CD4-positive, alpha-beta T cell treated with Interleukin-4 for 4 hours (primary cell): Measurements from ENCODE around the gene WWC2.
"Not testable (repeated sequence)": the region's sequence is repeated elsewhere in the genome, so short reads cannot be mapped to it uniquely, and the experiment has no call there.

Experiments
- DNase-seq: peaks from one replicate; pipeline ENCODE4 v3.0.0-alpha.2; 2020

WWC2 gene

DNA sequence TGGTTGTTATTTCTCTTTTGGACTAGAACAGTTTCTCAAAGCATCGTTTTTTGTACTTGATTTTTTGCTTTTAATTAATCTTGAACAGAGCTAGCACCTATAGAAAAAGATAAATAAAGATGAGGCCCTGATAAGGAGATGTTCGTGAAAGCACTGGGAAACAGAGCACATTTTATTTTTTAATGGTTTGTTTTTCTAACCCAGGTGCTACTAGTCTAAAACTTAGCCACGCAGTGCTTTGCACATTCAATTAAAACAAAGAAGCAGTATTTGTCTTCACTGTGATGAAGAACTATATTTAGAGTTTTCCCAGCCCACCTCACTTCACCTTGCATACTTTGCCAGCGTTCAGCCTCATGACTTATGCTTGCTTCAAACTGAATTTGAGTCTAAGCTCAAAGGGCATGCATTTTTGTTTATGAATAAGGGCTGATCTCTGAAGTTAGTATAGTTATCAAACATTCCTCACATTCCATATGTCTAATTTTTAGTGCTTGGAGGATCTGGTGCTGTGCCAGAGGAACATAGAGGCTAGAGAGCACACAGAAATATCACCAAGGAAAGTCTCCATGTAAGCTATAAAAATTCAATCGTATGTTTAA, 76.7 kb downstream of the WWC2 start:
- DNase-seq, result no peak

- DNase-seq, result no peak
These were observed 77.9 kb downstream of the WWC2 start for GRCh38 chr4:183177001-183177400.

- no peak for DNase-seq
These were observed 79.1 kb downstream of the WWC2 start for GRCh38 chr4:183178201-183178600.

DNA sequence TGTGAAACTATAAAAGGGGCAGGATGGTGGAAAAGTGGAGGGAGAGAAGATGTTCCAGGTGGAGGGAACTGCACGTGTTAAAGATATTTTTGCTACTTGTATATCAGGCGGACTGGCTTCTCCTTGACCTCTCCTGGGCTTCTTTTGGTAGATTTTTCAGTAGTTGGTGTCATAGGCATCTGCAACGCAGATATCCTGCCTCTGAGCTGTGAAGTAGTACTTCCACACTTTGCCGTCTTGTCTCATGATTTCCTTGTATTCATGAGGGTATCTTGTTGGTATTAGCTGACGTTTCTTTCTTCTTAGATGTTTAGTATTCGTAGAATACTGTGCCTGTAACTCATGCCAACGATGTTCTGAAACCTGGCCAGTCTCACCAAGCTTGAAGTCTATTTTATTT, 81.0 kb downstream of the WWC2 start:
- no peak for DNase-seq

GRCh38 chr4:183180621-183181020, 81.6 kb downstream of the WWC2 start:
- DNase-seq, result no peak

DNA sequence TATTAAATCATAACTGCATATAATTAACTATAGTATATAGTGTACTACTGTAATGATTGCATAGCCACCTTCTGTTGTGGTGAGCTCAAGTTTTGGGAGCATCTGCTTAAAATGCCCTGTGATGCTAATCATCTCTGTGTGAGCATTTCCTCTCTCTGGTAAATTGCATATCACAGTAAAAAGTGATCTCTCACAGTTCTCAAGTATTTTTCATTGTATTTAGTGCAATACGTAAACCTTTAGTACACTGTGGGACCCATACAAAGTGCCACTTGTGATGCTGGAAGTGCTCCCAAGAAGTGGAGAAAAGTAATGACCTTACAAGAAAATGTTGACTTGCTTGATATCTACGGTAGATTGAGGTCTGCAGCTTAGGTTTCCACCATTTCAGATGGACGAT, 82.0 kb downstream of the WWC2 start:
- no peak for DNase-seq

DNA sequence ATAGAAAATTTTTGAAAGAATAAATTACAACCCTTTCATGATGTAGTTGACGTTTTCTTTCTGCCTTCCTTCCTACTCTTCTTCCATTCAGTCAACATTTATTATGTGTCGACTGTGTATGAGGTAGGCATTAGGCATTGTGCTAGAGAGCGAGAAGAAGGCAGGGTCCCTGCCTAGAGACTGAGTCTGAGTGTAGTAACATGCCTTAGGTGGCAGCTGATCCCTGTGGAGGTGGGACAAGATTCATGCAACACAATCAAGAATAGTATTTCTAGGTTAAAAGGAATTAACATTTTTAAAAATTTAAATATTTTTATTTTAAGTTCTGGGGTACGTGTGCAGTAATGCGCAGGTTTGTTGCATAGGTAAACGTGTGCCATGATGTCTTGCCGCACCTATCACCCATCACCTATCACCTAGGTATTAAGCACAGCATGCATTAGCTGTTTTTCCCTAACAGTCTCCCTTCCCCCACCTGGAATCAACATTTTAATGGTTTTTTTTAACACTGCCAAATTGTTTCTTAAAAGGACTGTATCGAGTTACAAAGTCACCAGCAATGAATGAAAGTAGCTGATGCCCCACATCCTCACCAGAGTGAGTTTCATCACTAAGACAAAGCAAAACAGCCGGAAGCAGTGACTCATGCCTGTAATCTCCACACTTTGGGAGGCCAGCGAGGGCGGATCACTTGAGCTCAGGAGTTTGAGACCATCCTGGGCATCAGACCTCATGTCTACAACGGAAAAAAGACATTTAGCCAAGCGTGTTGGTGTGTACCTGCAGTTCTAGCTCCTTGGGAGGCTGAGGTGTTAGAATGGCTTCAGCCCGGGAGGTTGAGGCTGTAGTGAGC, 84.0 kb downstream of the WWC2 start:
- peak; percentile 20 for DNase-seq

DNA sequence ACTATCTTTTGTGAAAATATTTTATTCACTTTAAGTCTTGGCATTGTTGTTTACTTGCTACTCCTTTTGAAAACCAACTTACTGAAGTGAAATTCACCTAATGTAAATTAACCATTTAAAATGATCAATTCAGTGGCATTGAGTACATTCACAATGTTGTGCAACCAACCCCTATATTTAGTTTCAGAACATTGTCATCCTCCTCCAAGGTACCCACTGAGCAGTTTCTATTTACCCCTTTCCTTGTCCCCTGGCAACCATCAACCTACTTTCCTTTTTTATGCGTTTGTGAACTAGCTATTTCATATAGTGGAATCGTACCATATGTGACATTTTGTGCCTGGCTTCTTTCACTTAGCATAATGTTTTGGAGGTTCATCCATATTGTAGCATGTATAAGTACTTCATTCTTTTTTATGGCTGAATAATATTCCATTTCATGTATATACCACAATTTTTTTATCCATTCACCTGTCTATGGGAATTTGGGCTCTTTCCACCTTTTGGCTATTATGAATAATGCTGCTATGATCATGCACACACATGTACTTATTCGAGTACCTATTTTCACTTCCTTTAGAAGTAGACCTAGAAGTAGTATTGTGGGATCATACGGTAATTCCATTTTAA, 85.0 kb downstream of the WWC2 start:
- DNase-seq, result no peak

- DNase-seq, result no peak
These were observed 86.0 kb downstream of the WWC2 start for GRCh38 chr4:183185018-183185417.

DNA sequence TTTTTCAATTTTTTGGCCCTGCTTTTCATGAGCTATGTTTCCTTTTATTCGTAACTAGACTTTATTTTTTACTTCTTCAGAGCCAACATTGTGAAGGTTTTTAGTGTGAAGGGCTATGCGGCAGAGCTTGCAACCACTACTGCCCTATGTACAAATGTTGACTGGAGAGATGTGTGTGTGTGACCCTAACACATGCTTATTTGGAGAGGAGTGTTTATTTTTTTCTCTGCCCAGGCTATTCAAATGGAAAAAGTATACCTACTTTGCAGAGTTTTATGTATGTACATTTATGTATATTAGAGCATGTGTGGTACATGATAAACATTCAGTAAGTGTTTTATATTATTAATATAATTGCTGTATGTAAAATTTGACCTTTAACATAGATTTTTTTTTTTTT, 86.5 kb downstream of the WWC2 start:
- DNase-seq, result no peak

DNA sequence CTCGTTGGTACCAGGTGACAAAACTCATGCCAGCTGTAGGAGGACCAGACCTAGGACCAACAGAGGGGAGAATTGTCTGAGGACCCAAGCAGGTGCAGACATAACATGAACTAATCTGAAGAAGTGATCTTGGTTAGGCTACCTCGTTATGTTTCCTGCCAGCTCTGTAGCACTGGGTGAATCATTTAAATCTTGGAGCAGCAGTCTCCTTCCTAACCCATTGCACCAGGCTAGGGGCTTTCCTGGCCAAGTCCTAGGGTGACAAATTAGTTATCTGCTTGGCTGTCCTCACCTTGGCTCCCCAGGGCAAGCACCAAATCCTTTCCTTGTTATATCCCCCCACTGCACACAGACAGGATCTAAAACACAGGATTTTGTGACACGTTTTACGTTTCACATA, 87.8 kb downstream of the WWC2 start:
- no peak for DNase-seq

DNA sequence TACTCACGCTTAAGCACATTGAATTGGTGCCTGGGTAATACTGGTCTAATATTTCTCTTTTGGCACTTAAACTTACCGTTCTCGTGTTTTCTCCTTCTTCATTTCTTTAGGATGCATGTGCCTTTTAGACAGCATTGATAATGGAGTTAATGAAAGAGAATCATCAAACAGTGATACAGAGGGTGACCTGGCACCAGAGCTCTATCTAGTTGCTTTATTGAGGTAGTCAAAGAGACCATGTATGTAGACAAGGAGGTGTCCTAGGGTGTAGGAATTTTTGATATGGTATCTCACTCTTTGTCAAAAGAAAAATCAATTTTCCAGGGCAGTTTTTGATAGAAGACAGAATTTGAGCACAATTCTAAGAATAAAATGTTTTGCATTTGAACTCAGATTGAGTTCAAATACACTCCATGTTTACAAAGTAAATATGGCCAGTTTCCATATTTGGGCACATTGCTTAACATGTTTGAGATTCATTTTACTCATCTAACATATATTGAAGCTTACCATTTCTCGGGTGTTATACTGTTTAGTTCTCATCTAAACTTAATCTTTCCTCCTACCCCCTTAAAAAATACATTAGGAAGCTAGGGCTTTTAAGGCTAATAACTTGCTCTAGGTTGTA, 92.0 kb downstream of the WWC2 start:
- no peak for DNase-seq

DNA sequence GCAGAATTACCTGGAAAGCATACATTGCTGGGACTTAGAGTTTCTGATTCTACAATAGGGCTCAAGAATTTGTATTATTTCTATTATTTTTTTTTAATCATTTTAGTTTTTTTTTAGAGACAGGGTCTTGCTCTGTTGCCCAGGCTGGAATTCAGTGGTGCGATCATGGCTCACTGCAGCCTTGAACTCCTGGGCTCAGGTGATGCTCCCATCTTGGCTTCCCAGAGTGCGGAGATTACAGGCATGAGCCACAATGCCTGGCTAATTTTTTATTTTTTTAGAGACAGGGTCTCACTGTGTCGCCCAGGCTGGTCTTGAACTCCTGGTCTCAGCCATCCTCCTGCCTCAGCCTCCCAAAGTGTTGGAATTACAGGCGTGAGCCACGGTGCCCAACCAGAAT, 92.6 kb downstream of the WWC2 start:
- no peak for DNase-seq

DNA sequence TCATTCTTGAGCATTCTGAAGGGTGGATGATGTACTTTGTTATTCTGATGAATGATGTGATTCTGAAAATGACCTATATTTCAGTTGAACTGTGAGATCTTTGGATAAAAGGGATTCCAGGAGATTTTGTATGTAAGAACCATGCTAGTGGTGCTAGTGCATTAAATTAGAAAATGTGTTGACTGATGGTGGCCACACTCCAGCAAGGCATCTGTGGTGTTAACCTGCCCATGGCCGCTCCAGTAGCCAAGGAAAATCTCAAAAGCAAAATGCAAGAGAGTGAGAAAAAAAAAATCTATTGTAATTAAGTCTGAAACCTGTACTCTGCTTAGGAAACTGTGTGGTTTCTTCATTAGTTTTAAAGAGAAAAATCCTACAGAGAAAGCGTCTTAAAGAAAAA, 93.5 kb downstream of the WWC2 start:
- no peak for DNase-seq

- not testable (repeated sequence) for DNase-seq
These were observed 94.8 kb downstream of the WWC2 start for GRCh38 chr4:183193730-183194338.

GRCh38 chr4:183195534-183195933, 96.5 kb downstream of the WWC2 start:
- DNase-seq, result no peak

DNA sequence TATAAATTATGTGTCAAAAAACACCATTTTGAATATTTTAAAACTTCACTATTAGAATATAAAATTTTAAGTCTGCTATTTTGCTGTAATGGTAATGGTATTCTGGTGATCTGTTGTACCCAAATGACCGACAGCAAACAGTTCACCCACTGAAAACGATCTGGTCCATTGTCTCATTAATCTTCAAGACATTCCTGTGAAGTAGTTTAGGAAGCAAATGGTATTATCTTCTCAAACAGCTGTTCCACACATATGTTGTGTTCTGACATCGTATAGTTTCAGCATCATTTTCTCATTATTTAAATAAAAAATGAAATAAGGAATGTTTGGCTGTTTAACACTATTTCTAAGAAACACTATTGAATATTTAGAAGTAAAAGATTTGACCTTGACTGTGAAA, 98.1 kb downstream of the WWC2 start:
- no peak for DNase-seq

- DNase-seq, result no peak
These were observed 101.4 kb downstream of the WWC2 start for GRCh38 chr4:183200453-183200852.

GRCh38 chr4:183201331-183201730, 102.3 kb downstream of the WWC2 start:
- DNase-seq, result no peak

DNA sequence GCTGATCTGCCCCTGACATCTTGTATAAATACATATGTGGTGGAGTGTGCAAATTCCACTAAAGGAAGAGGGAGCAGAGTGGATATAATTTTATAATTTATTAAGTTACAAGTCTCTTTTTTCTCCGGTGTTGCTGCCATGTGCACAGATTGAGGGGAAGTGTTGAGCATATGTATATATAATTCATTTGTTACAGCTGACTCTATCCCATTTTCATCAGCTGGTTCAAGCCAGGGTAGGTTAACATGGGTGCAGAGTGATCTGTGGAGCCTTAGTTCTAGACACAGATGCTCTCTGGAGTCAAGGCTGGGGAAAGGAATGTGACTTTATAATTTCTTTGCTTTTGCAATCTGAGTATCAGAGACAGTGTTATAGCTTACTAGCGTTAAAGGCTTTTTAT, 103.5 kb downstream of the WWC2 start:
- no peak for DNase-seq

- DNase-seq, result no peak
These were observed 105.7 kb downstream of the WWC2 start for GRCh38 chr4:183204793-183205192.

DNA sequence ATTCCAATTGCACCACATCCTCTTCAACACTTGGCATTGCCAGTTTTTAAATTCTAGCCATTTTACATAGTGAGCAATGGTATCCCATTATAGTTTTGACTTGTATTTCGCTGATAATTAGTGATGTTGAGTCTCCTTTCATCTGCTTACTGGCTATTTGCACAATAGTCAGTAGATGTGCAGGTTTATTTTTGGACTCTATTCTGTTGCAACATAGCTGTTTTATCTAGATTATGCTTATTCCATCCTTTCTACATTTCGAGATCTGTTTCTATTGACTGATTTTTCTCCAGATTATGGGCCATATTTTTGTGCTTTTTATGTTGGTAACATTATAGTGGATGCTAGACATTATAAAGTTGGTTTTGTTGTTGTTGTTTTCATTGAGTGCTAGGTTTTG, 106.1 kb downstream of the WWC2 start:
- no peak for DNase-seq

DNA sequence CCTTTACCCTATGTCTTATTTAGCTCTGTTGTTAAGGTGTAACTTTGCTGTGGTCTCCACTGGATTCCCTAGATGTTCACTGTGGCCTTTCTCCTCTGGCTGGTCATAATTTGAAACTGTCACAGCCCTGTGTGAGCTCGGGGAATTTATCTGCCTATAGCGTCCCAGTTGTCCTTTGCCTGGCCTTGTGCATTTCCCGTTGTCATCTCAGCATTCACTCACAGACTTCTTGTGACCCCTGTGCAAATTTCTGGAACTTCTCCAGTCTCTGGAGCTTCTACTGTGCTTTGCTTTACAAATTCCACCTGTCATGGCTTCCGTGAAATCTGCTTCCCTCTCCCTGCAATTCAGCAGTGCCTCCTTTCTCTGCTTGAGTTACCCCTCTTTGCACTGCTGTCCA, 106.7 kb downstream of the WWC2 start:
- DNase-seq, result no peak
